Stimulated activated CD8-positive, alpha-beta memory T cell treated with anti-CD3 and anti-CD28 coated beads, Interleukin-7, amount 100 ng/mL, for 1 hour (primary cell): ENCODE measurements around the gene HNRNPA1.
"Not testable (repeated sequence)": the region's sequence is repeated elsewhere in the genome, so short reads cannot be mapped to it uniquely, and the experiment has no call there.

Experiments used
- DNase-seq, 2 donors: peaks; one replicate each; pipeline ENCODE4 v3.0.0-alpha.2; 2020; ENCODE audit warnings: low read depth in 2 of 2

The HNRNPA1 gene

GRCh38 chr12:54280468-54281260 lies at the start of gene HNRNPA1:
HNRNPA1 (plus strand) TSS chr12:54280726; CDS start chr12:54280808, 82 bp downstream.
- DNase-seq: peak; percentile 82 to 84

- DNase-seq: not testable (repeated sequence)
These were observed 49.3 kb upstream of the HNRNPA1 start for GRCh38 chr12:54231269-54231668.

- no peak for DNase-seq
These were observed 47.7 kb upstream of the HNRNPA1 start for GRCh38 chr12:54232790-54233189.

- DNase-seq: no peak
These were observed 42.0 kb upstream of the HNRNPA1 start for GRCh38 chr12:54238531-54238930.

GRCh38 chr12:54239620-54240019 lies 40.9 kb upstream of the HNRNPA1 start:
- DNase-seq: no peak

- DNase-seq: no peak
These were observed 40.4 kb upstream of the HNRNPA1 start for GRCh38 chr12:54240129-54240528.

- no peak for DNase-seq
These were observed 39.4 kb upstream of the HNRNPA1 start for GRCh38 chr12:54240971-54241588.

GRCh38 chr12:54246011-54246641 lies 34.4 kb upstream of the HNRNPA1 start:
- no peak for DNase-seq

GRCh38 chr12:54249489-54249888 lies 31.0 kb upstream of the HNRNPA1 start:
- no peak for DNase-seq

GRCh38 chr12:54251667-54252284 lies 28.8 kb upstream of the HNRNPA1 start:
- DNase-seq: no peak

- DNase-seq: no peak
These were observed 27.3 kb upstream of the HNRNPA1 start for GRCh38 chr12:54253240-54253639.

GRCh38 chr12:54257332-54257731 lies 23.2 kb upstream of the HNRNPA1 start:
- DNase-seq: no peak

GRCh38 chr12:54258201-54258681 lies 22.3 kb upstream of the HNRNPA1 start:
- DNase-seq: no peak

GRCh38 chr12:54259194-54260011 lies 21.1 kb upstream of the HNRNPA1 start:
- DNase-seq: no peak

- no peak for DNase-seq
These were observed 18.6 kb upstream of the HNRNPA1 start for GRCh38 chr12:54261815-54262402.

GRCh38 chr12:54262403-54262925 lies 18.1 kb upstream of the HNRNPA1 start:
- DNase-seq: no peak

GRCh38 chr12:54265364-54265812 lies 15.1 kb upstream of the HNRNPA1 start:
- no peak for DNase-seq

- DNase-seq: no peak
These were observed 13.7 kb upstream of the HNRNPA1 start for GRCh38 chr12:54266852-54267251.

GRCh38 chr12:54270345-54270744 lies 10.2 kb upstream of the HNRNPA1 start:
- no peak for DNase-seq

- DNase-seq: no peak
These were observed 8.3 kb upstream of the HNRNPA1 start for GRCh38 chr12:54272214-54272613.

GRCh38 chr12:54273981-54274380 lies 6.5 kb upstream of the HNRNPA1 start:
- DNase-seq: no peak
